Breast epithelium (tissue), 3 donors: ENCODE data around the gene PIGR.

ENCODE experiments used
- CTCF ChIP-seq, 3 donors: fragments of 450-650 bp; IDR thresholded peaks; one replicate each; pipeline ENCODE4 v1.5.1; 2016 to 2017; ENCODE audit warnings: antibody characterized with exemption in 3 of 3, mild to moderate bottlenecking in 3 of 3, moderate library complexity in 3 of 3
- POLR2A ChIP-seq: fragments of 450-650 bp; IDR thresholded peaks from one replicate; pipeline ENCODE4 v1.6.1; 2016; ENCODE audit warnings: antibody characterized with exemption, mild to moderate bottlenecking, moderate library complexity
- POLR2AphosphoS5 ChIP-seq, 3 donors: sonication (generic); formaldehyde crosslinking; IDR thresholded peaks; one replicate each; pipeline ENCODE4 v1.6.1; 2017; ENCODE audit warnings: antibody characterized with exemption in 3 of 3

- TF ChIP-seq CTCF (IDR thresholded peaks at IDR 0.05), result no peak
- no peak for TF ChIP-seq POLR2A
- no peak for TF ChIP-seq POLR2AphosphoS5 (IDR thresholded peaks at IDR 0.05)
These were observed 24.9 kb upstream of the PIGR start for GRCh38 chr1:206971029-206971655.
